Astrocyte of the cerebellum (primary cell): Measurements from ENCODE around the gene UBE2U.

Experiments used
- DNase-seq: peaks from one replicate; pipeline ENCODE4 v3.0.0-alpha.2; 2011; ENCODE audit warnings: low read depth
- H3K4me3 ChIP-seq: 2 replicates; pipeline ENCODE4 v1.5.1; 2011; ENCODE audit warnings: mild to moderate bottlenecking, low read depth, low read length, moderate library complexity
- CTCF ChIP-seq: IDR thresholded peaks from 2 replicates; pipeline ENCODE4 v1.5.1; 2012; ENCODE audit warnings: low read length, low read depth, moderate library complexity, mild to moderate bottlenecking; ENCODE audit errors: missing control alignments
- in situ Hi-C: cut with HindIII; loops from 2 replicates; pipeline ENCODE4 v1.10.0; 2017; ENCODE audit warnings: low sequenced_read_pairs

UBE2U gene

GRCh38 chr1:64315402-64315801, 112.0 kb downstream of the UBE2U start:
- no peak overlapping the region for H3K4me3 ChIP-seq
- DNase-seq: no peak
- TF ChIP-seq CTCF: no peak
- in situ Hi-C loops: no loop called here
